ENCODE results near the gene RNF148. TPM values are rescaled to one million over a fixed set of nuclear protein-coding genes. Genes with fewer than 3 reads are reported as not detected.

The RNF148 gene
- total RNA-seq, 2 experiments from 2014 or later = not detected

DNA sequence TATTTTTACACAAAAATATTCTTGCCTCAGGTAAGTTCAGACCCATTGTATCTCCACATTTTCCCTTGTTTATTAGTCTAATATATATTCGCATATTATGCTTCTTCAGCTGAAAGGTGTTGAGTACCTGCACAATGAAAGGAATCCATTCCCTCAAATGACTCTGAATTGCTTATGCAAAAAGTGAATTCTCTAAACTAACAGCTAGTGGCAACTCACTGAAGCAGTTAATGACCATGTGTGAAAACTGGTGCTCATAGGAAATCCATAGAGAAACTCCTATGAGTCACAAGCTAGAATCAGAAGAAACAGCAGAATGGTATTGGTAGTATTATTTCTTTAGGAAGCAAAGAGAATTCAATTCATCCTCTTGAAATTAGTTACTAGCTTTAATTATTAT, 33.5 kb upstream of the RNF148 start:
- Histone ChIP-seq H3K4me1 (ENCODE audit: insufficient read depth, low read length) (no peaks in the 10 kb centered on the region), H3K27ac (ENCODE audit: low read depth in 1 of 2, low read length in 2 of 2) (no peak overlapping the region), H3K36me3 (ENCODE audit: insufficient read depth, low read length) (no peaks in the 10 kb centered on the region), H3K4me3 (ENCODE audit: low read length) (no peak overlapping the region), H3K9me3 (ENCODE audit: control insufficient read depth in 1 of 2, insufficient read depth in 1 of 2, low read length in 2 of 2) (peaks cover 0 to 3% of the 10 kb centered on the region in 2 experiments), H3K27me3 (ENCODE audit: control insufficient read depth in 1 of 2, insufficient read depth in 2 of 2, low read length in 2 of 2) (no peaks in the 10 kb centered on the region)
- intact Hi-C loops (cut with DNase I, micrococcal nuclease) = no loop called here
- Mint-ChIP-seq H3K27ac (no peak overlapping the region), H3K36me3 (ENCODE audit: low read depth) (no peaks in the 10 kb centered on the region), H3K9me3 (peaks cover 2% of the 10 kb centered on the region), H3K27me3 (no peaks in the 10 kb centered on the region), H3K4me1 (ENCODE audit: low read depth) (no peaks in the 10 kb centered on the region), H3K4me3 (no peak overlapping the region)
- DNase-seq = no peak
- TF ChIP-seq, protein P1, sequence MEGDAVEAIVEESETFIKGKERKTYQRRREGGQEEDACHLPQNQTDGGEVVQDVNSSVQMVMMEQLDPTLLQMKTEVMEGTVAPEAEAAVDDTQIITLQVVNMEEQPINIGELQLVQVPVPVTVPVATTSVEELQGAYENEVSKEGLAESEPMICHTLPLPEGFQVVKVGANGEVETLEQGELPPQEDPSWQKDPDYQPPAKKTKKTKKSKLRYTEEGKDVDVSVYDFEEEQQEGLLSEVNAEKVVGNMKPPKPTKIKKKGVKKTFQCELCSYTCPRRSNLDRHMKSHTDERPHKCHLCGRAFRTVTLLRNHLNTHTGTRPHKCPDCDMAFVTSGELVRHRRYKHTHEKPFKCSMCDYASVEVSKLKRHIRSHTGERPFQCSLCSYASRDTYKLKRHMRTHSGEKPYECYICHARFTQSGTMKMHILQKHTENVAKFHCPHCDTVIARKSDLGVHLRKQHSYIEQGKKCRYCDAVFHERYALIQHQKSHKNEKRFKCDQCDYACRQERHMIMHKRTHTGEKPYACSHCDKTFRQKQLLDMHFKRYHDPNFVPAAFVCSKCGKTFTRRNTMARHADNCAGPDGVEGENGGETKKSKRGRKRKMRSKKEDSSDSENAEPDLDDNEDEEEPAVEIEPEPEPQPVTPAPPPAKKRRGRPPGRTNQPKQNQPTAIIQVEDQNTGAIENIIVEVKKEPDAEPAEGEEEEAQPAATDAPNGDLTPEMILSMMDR (IDR thresholded peaks at IDR 0.05) = no peak
- no peak for ATAC-seq (ENCODE audit: poor library complexity)
- POLR2A ChIA-PET = no interaction called here
- CTCF ChIA-PET = no interaction called here

DNA sequence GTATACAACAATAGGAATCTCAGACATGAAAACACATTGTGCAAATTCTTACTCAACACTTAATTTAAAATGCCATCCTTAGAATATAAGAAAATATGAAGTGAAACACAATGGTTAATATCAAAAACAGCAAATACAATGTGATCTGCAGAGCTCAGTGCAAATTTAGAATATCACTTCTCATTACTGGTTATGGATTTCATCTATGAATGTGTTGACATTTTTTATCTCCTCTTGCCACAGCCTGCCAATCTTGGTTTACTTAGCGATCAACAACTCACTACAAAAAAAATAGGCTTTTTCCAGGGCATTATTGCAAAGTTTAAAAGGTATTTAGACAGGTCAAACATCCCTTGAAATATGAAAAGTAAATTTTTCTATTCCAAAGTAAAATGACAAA, 25.0 kb upstream of the RNF148 start:
- Histone ChIP-seq H3K27ac (ENCODE audit: low read depth in 1 of 2, low read length in 2 of 2) (no peak overlapping the region), H3K9me3 (ENCODE audit: control insufficient read depth in 1 of 2, insufficient read depth in 1 of 2, low read length in 2 of 2) (no peaks in the 10 kb centered on the region), H3K4me3 (ENCODE audit: low read length) (no peak overlapping the region), H3K4me1 (ENCODE audit: insufficient read depth, low read length) (no peaks in the 10 kb centered on the region), H3K36me3 (ENCODE audit: insufficient read depth, low read length) (no peaks in the 10 kb centered on the region), H3K27me3 (ENCODE audit: control insufficient read depth in 1 of 2, insufficient read depth in 2 of 2, low read length in 2 of 2) (no peaks in the 10 kb centered on the region)
- Mint-ChIP-seq H3K36me3 (ENCODE audit: low read depth) (no peaks in the 10 kb centered on the region), H3K27me3 (no peaks in the 10 kb centered on the region), H3K4me3 (no peak overlapping the region), H3K4me1 (ENCODE audit: low read depth) (no peaks in the 10 kb centered on the region), H3K9me3 (peaks cover 2% of the 10 kb centered on the region), H3K27ac (no peak overlapping the region)
- no peak for DNase-seq
- no peak for ATAC-seq (ENCODE audit: poor library complexity)
- TF ChIP-seq, protein P1 (IDR thresholded peaks at IDR 0.05) = no peak
- intact Hi-C loops (cut with DNase I, micrococcal nuclease) = no loop called here
- ChIA-PET POLR2A (no interaction called here), CTCF (no interaction called here)

DNA sequence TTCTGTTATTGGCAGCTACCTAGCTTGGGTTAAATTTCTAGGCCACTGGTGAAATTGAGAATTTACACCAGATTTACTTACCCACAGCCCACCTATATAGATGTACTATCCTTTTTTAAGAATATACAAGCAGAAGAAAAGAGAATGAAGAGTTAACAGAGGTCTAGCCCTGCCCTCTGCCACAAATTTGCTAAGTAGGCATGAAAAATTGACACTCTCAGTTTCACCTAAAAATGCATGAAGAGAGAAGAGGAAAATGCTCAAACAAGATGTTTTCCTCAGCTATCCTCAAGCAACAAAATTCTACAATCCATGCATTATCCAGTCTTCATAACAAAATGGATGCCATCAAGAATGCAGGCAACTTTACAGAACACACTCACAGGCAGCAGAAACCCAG, 24.6 kb upstream of the RNF148 start:
- no peaks in the 10 kb centered on the region for H3K27me3 Mint-ChIP-seq
- Histone ChIP-seq H3K27ac (ENCODE audit: low read depth in 1 of 2, low read length in 2 of 2) (no peak overlapping the region), H3K9me3 (ENCODE audit: control insufficient read depth in 1 of 2, insufficient read depth in 1 of 2, low read length in 2 of 2) (no peaks in the 10 kb centered on the region), H3K4me1 (ENCODE audit: insufficient read depth, low read length) (no peaks in the 10 kb centered on the region), H3K27me3 (ENCODE audit: control insufficient read depth in 1 of 2, insufficient read depth in 2 of 2, low read length in 2 of 2) (no peaks in the 10 kb centered on the region), H3K36me3 (ENCODE audit: insufficient read depth, low read length) (no peaks in the 10 kb centered on the region), H3K4me3 (ENCODE audit: low read length) (no peak overlapping the region)
- TF ChIP-seq, protein P1 (IDR thresholded peaks at IDR 0.05) = no peak
- intact Hi-C loops (cut with DNase I, micrococcal nuclease) = no loop called here
- H3K9me3 Mint-ChIP-seq = peaks cover 2% of the 10 kb centered on the region
- CTCF ChIA-PET = no interaction called here
- no peak overlapping the region for H3K27ac Mint-ChIP-seq
- DNase-seq (no peak), ATAC-seq (ENCODE audit: poor library complexity) (no peak)
- no peaks in the 10 kb centered on the region for H3K36me3 Mint-ChIP-seq (ENCODE audit: low read depth)
- no peaks in the 10 kb centered on the region for H3K4me1 Mint-ChIP-seq (ENCODE audit: low read depth)
- POLR2A ChIA-PET = no interaction called here
- no peak overlapping the region for H3K4me3 Mint-ChIP-seq

Measured in CD4-positive, alpha-beta T cell (primary cell).